Endothelial cell of umbilical vein (primary cell): ENCODE data around the gene TADA2B.

Experiments used
- CTCF ChIP-seq, 2 donors: IDR thresholded peaks; 1 replicate in 1 of 2; 2 replicates in 1 of 2; pipeline ENCODE4 v1.5.1; 2011; ENCODE audit warnings: low read length in 2 of 2, mild to moderate bottlenecking in 2 of 2, moderate library complexity in 2 of 2, control low read depth in 1 of 2, inconsistent platforms in 1 of 2, low read depth in 1 of 2; ENCODE audit not compliant: insufficient read depth in 1 of 2; ENCODE audit errors: extremely low read depth in 1 of 2
- MAX ChIP-seq: IDR thresholded peaks from 2 replicates; pipeline ENCODE4 v1.6.1; 2011; ENCODE audit not compliant: insufficient read depth, insufficient read length
- POLR2A ChIP-seq: IDR thresholded peaks from 2 replicates; pipeline ENCODE4 v1.6.1; 2012; ENCODE audit warnings: low read depth, mild to moderate bottlenecking, control low read depth, low read length

GRCh38 chr4:7020856-7021255, 22.3 kb upstream of the TADA2B start:
- TF ChIP-seq POLR2A (no peak), CTCF (IDR thresholded peaks at IDR 0.05; ENCODE audit: extremely low read depth in 1 of 2, insufficient read depth in 1 of 2, low read depth in 1 of 2, low read length in 2 of 2) (no peak), MAX (no peak)
